Activated naive CD8-positive, alpha-beta T cell treated with anti-CD3 and anti-CD28 coated beads, Interleukin-2, amount 10 ng/mL, durations not matched to agents 7 days and 5 days (primary cell): ENCODE data around the gene COA6. TPM values are rescaled to one million over a fixed set of nuclear protein-coding genes. Genes with fewer than 3 reads are reported as not detected.

Source experiments
- total RNA-seq, 2 experiments: library from RNA; stranded (reverse); gene quantifications; one replicate each; pipeline ENCODE4 v1.2.3, GENCODE V29; 2021

COA6 gene
- total RNA-seq, 2 experiments from 2014 or later: 27.6 to 32.0 TPM

Other genes starting within 250 kb of the COA6 start
- 10 to 100 TPM; 39.6 to 42.9 TPM for gene TARBP1, start 105.7 kb downstream of the COA6 start, total RNA-seq
- 100 to 1,000 TPM; 116 to 118 TPM for gene IRF2BP2, start 236.7 kb downstream of the COA6 start, total RNA-seq